BLaER1 treated with 17β-estradiol and CSF1 and Interleukin-3, amounts not matched to agents 10 nM and 100 nM (cell line): ENCODE measurements around the gene AREL1.
"Not testable (repeated sequence)": the region's sequence is repeated elsewhere in the genome, so short reads cannot be mapped to it uniquely, and the experiment has no call there.

Experiments used
- H3K27ac ChIP-seq, 11 experiments: shearing (Covaris generic); formaldehyde crosslinking; 2 replicates each; pipeline ENCODE4 v1.8.1; 2022
- H3K27me3 ChIP-seq, 11 experiments: shearing (Covaris generic); formaldehyde crosslinking; 2 replicates each; pipeline ENCODE4 v1.8.1; 2022
- H3K36me3 ChIP-seq, 11 experiments: shearing (Covaris generic); formaldehyde crosslinking; 2 replicates each; pipeline ENCODE4 v1.8.1; 2022
- H3K4me1 ChIP-seq, 10 experiments: shearing (Covaris generic); formaldehyde crosslinking; 2 replicates each; pipeline ENCODE4 v1.8.1; 2022
- H3K4me2 ChIP-seq, 11 experiments: shearing (Covaris generic); formaldehyde crosslinking; 2 replicates each; pipeline ENCODE4 v1.8.1; 2022
- H3K4me3 ChIP-seq, 10 experiments: shearing (Covaris generic); formaldehyde crosslinking; 2 replicates each; pipeline ENCODE4 v1.8.1; 2022
- H3K9ac ChIP-seq, 11 experiments: shearing (Covaris generic); formaldehyde crosslinking; 2 replicates each; pipeline ENCODE4 v1.8.1; 2022
- H3K9me3 ChIP-seq, 11 experiments: shearing (Covaris generic); formaldehyde crosslinking; replicated peaks in 1 of 11; 2 replicates each; pipeline ENCODE4 v1.8.1; 2022
- H4K20me1 ChIP-seq, 11 experiments: shearing (Covaris generic); formaldehyde crosslinking; 2 replicates each; pipeline ENCODE4 v1.8.1; 2022
- Cebpa-rat ChIP-seq, 11 experiments: shearing (Covaris generic); IDR thresholded peaks; 2 replicates each; pipeline ENCODE4 v1.8.1; 2022

Gene AREL1, protein sequence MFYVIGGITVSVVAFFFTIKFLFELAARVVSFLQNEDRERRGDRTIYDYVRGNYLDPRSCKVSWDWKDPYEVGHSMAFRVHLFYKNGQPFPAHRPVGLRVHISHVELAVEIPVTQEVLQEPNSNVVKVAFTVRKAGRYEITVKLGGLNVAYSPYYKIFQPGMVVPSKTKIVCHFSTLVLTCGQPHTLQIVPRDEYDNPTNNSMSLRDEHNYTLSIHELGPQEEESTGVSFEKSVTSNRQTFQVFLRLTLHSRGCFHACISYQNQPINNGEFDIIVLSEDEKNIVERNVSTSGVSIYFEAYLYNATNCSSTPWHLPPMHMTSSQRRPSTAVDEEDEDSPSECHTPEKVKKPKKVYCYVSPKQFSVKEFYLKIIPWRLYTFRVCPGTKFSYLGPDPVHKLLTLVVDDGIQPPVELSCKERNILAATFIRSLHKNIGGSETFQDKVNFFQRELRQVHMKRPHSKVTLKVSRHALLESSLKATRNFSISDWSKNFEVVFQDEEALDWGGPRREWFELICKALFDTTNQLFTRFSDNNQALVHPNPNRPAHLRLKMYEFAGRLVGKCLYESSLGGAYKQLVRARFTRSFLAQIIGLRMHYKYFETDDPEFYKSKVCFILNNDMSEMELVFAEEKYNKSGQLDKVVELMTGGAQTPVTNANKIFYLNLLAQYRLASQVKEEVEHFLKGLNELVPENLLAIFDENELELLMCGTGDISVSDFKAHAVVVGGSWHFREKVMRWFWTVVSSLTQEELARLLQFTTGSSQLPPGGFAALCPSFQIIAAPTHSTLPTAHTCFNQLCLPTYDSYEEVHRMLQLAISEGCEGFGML

GRCh38 chr14:74712499-74713394 is at the start of gene AREL1, which contains the start of gene FCF1:
Gene AREL1 (minus strand): TSS chr14:74713080. CDS start chr14:74685615, 27,465 bp downstream.
Gene FCF1 (plus strand): TSS chr14:74713144. CDS start chr14:74713198, 54 bp downstream.
- peak within 1 kb of the TSS; percentile 73 to 90 (median 82) for H3K27ac ChIP-seq

GRCh38 chr14:74758505-74758904 is 45.6 kb upstream of the AREL1 start:
- H3K9ac ChIP-seq, H3K4me3 ChIP-seq, H3K4me1 ChIP-seq, H4K20me1 ChIP-seq, H3K27ac ChIP-seq, H3K9me3 ChIP-seq, H3K36me3 ChIP-seq, H3K27me3 ChIP-seq: not testable (repeated sequence)
- 0 out of 22 replicates have a peak overlapping the region, but pooled peaks of 1 of the 11 experiments have one; percentile 28 for H3K4me2 ChIP-seq

More at GRCh38 chr14:74712499-74713394, at the start of gene AREL1, which contains the start of gene FCF1:
- Histone ChIP-seq H3K9ac (peak within 1 kb of the TSS; percentile 80 to 91 (median 87)), H3K9me3 (no peaks in the 10 kb centered on the region), H3K4me2 (peak within 1 kb of the TSS; percentile 74 to 98 (median 93)), H3K27me3 (no peaks in the 10 kb centered on the region), H4K20me1 (peaks cover 0 to 44% (median 24%) of the 10 kb centered on the region in 11 experiments; a peak in 13 of 22 replicates), H3K4me1 (peaks cover 20 to 41% (median 30%) of the 10 kb centered on the region in 10 experiments), H3K36me3 (peaks cover 26 to 37% (median 34%) of the 10 kb centered on the region in 11 experiments), H3K4me3 (peak within 1 kb of the TSS; percentile 74 to 97 (median 82))
- TF ChIP-seq Cebpa-rat (IDR thresholded peaks at IDR 0.05), result no peak

DNA sequence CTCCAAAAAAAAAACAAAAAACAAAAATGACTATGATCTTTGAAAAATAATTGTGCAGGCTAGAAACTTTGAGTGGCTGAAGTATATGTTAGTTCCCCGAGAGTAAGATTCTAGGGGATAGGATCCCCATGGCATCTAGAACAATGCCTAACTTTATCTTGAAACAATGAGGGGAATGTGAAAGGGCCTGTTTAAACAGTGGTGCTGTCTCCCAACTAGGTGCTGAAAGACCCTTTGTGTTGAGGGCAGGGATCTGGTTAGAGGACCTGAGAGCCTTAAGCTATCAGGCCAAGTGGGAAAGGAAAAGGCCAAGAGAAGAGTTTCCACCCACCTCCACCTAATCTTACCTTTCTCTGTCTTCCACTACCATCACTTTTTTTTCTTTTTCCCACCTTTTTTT is 43.4 kb upstream of the AREL1 start:
- Histone ChIP-seq H3K9ac (no peak overlapping the region), H3K36me3 (no peaks in the 10 kb centered on the region), H3K27me3 (no peaks in the 10 kb centered on the region), H3K4me1 (peaks cover 0 to 5% (median 0%) of the 10 kb centered on the region in 10 experiments; a peak in 2 of 20 replicates), H4K20me1 (no peaks in the 10 kb centered on the region), H3K4me3 (no peak overlapping the region), H3K4me2 (no peak overlapping the region), H3K9me3 (peaks cover 20 to 29% (median 24%) of the 10 kb centered on the region in 11 experiments), H3K27ac (no peak overlapping the region)
- no peak for TF ChIP-seq Cebpa-rat (IDR thresholded peaks at IDR 0.05)

GRCh38 chr14:74754899-74755298 is 42.0 kb upstream of the AREL1 start:
- no peak overlapping the region for H3K9ac ChIP-seq
- H3K4me3 ChIP-seq, result no peak overlapping the region
- no peak overlapping the region for H3K4me2 ChIP-seq
- H3K9me3 ChIP-seq, result peaks cover 20 to 32% (median 25%) of the 10 kb centered on the region in 11 experiments
- H3K36me3 ChIP-seq, result no peaks in the 10 kb centered on the region
- no peak for TF ChIP-seq Cebpa-rat (IDR thresholded peaks at IDR 0.05)
- peaks cover 0 to 5% (median 0%) of the 10 kb centered on the region in 10 experiments; a peak in 2 of 20 replicates for H3K4me1 ChIP-seq
- H3K27ac ChIP-seq, result no peak overlapping the region
- H3K27me3 ChIP-seq, result no peaks in the 10 kb centered on the region
- no peaks in the 10 kb centered on the region for H4K20me1 ChIP-seq

DNA sequence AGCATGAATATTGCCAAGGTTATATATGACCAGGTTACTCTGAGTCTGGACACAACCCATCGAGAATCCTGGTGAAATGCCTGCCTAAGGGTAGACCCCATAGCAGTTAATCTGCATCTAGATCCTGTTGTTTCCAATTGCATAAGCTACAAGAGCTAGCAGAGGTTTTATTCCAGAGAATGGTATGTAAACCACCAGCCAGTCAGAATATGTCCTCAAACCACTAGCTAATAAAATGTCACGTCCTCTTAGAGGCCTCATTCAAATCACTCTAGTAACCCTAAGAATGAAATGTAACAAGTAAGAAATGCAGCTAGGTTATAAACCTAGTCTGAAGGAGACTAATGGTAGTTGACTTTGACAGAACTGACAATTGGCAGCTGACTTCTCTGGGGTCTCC is 41.3 kb upstream of the AREL1 start:
- no peak for TF ChIP-seq Cebpa-rat (IDR thresholded peaks at IDR 0.05)
- peaks cover 0 to 5% (median 0%) of the 10 kb centered on the region in 10 experiments; a peak in 2 of 20 replicates for H3K4me1 ChIP-seq
- H3K4me3 ChIP-seq, result no peak overlapping the region
- no peak overlapping the region for H3K27ac ChIP-seq
- no peak overlapping the region for H3K4me2 ChIP-seq
- H3K9ac ChIP-seq, result no peak overlapping the region
- H4K20me1 ChIP-seq, result no peaks in the 10 kb centered on the region
- no peaks in the 10 kb centered on the region for H3K27me3 ChIP-seq
- H3K9me3 ChIP-seq, result peaks cover 20 to 32% (median 25%) of the 10 kb centered on the region in 11 experiments
- H3K36me3 ChIP-seq, result no peaks in the 10 kb centered on the region

DNA sequence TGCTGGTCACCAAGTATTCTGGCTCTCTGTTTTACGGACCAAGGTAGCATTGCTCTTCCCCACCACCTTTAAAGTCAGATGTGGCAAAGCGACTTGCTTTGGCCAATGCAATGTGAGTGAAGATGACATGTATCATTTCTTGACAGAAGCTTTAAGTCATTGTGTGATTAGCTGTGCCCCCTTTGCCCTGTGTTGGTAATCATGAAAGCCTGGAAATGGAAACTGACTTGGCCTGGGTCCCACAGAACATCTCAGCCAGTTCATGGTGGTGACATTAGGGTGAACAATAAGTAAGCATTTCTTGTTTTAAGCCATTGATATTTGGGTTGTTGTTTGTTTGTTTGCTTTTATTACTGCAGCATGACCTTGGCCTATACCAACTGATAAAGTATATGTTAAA is 34.4 kb upstream of the AREL1 start:
- Histone ChIP-seq H3K4me3 (no peak overlapping the region), H3K27ac (no peak overlapping the region), H3K9me3 (peaks cover 6 to 13% (median 7%) of the 10 kb centered on the region in 11 experiments; a peak in 21 of 22 replicates), H4K20me1 (no peaks in the 10 kb centered on the region), H3K4me2 (no peak overlapping the region), H3K4me1 (no peaks in the 10 kb centered on the region), H3K9ac (no peak overlapping the region), H3K27me3 (no peaks in the 10 kb centered on the region), H3K36me3 (no peaks in the 10 kb centered on the region)
- no peak for TF ChIP-seq Cebpa-rat (IDR thresholded peaks at IDR 0.05)

DNA sequence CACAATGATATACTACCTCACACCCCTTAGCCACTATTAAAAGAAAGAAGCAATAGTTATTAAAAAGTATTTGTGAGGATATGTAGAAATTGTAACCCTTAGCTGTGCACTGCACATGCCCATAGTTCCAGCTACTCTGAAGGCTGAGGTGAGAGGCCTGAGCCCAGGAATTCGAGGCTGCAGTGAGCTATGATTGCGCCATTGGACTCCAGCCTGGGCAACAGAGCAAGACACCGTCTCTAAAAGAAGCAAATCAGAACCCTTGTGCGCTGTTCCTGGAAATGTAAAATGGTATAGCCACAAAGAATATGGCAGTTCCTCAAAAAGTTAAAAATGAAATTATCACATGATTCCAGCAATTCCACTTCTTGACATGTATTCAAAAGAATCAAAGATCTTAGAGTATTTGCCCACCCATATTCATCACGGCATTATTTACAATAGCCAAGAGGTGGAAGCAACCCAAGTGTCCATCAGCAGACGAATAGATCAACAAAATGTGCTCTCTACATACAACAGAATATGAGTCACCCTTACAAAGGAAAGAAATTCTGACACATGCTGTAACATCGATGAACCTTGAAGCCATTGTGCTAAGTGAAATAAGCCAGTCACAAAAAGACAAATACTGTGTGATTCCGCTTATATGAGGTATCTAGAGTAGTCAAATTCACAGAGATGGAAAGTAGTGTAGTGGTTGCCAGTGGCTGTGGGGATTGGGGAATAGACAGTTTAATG is 26.6 kb upstream of the AREL1 start:
- H3K4me1 ChIP-seq, result 0 out of 20 replicates have a peak, but pooled peaks cover 0 to 4% (median 0%) of the 10 kb centered on the region in 10 experiments
- H3K9me3 ChIP-seq, result no peaks in the 10 kb centered on the region
- H3K4me2 ChIP-seq, result no peak overlapping the region
- TF ChIP-seq Cebpa-rat (IDR thresholded peaks at IDR 0.05), result no peak
- no peak overlapping the region for H3K4me3 ChIP-seq
- H4K20me1 ChIP-seq, result no peaks in the 10 kb centered on the region
- no peaks in the 10 kb centered on the region for H3K27me3 ChIP-seq
- no peak overlapping the region for H3K9ac ChIP-seq
- H3K36me3 ChIP-seq, result peaks cover 45 to 55% (median 50%) of the 10 kb centered on the region in 11 experiments
- no peak overlapping the region for H3K27ac ChIP-seq
